Nephron progenitor cell (in vitro differentiated cells): ENCODE results near the gene HBA1.
"Not testable (repeated sequence)": the region's sequence is repeated elsewhere in the genome, so short reads cannot be mapped to it uniquely, and the experiment has no call there.

Experiments used
- DNase-seq: peaks from one replicate; pipeline ENCODE4 v3.0.0; 2021
- H3K27ac Mint-ChIP-seq: 2 replicates; pipeline ENCODE4 v1.8.0; 2021; ENCODE audit warnings: mild to moderate bottlenecking, moderate library complexity, mixed read lengths
- H3K27me3 Mint-ChIP-seq: 2 replicates; pipeline ENCODE4 v1.8.0; 2021; ENCODE audit warnings: mild to moderate bottlenecking, low read depth, mixed read lengths; ENCODE audit not compliant: poor library complexity
- H3K36me3 Mint-ChIP-seq: 2 replicates; pipeline ENCODE4 v1.8.0; 2021; ENCODE audit warnings: low read depth, mixed read lengths
- H3K4me1 Mint-ChIP-seq: 2 replicates; pipeline ENCODE4 v1.8.0; 2021; ENCODE audit warnings: mixed read lengths
- H3K4me3 Mint-ChIP-seq: 2 replicates; pipeline ENCODE4 v1.8.0; 2021; ENCODE audit warnings: mild to moderate bottlenecking, moderate library complexity, mixed read lengths
- H3K9me3 Mint-ChIP-seq: 2 replicates; pipeline ENCODE4 v1.8.0; 2021; ENCODE audit warnings: mild to moderate bottlenecking, moderate library complexity, mixed read lengths
- TF ChIP-seq, protein P1 (sequence below): fragments of 200-600 bp; sonication (generic); IDR thresholded peaks from 2 replicates; pipeline ENCODE4 v1.5.0; 2021; ENCODE audit warnings: antibody characterized with exemption

HBA1 gene

GRCh38 chr16:146646-147045 is 29.8 kb upstream of the HBA1 start:
- Mint-ChIP-seq H3K4me1 (peaks cover 17% of the 10 kb centered on the region), H3K27ac (no peak overlapping the region), H3K9me3 (no peaks in the 10 kb centered on the region), H3K36me3 (no peaks in the 10 kb centered on the region), H3K27me3 (peaks cover 82% of the 10 kb centered on the region), H3K4me3 (no peak overlapping the region)
- TF ChIP-seq, protein P1, sequence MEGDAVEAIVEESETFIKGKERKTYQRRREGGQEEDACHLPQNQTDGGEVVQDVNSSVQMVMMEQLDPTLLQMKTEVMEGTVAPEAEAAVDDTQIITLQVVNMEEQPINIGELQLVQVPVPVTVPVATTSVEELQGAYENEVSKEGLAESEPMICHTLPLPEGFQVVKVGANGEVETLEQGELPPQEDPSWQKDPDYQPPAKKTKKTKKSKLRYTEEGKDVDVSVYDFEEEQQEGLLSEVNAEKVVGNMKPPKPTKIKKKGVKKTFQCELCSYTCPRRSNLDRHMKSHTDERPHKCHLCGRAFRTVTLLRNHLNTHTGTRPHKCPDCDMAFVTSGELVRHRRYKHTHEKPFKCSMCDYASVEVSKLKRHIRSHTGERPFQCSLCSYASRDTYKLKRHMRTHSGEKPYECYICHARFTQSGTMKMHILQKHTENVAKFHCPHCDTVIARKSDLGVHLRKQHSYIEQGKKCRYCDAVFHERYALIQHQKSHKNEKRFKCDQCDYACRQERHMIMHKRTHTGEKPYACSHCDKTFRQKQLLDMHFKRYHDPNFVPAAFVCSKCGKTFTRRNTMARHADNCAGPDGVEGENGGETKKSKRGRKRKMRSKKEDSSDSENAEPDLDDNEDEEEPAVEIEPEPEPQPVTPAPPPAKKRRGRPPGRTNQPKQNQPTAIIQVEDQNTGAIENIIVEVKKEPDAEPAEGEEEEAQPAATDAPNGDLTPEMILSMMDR: no peak
- DNase-seq: no peak

GRCh38 chr16:149024-149660 is 27.3 kb upstream of the HBA1 start:
- DNase-seq: no peak
- no peak overlapping the region for H3K4me3 Mint-ChIP-seq
- peaks cover 80% of the 10 kb centered on the region for H3K27me3 Mint-ChIP-seq
- H3K4me1 Mint-ChIP-seq: peaks cover 5% of the 10 kb centered on the region
- no peaks in the 10 kb centered on the region for H3K36me3 Mint-ChIP-seq
- H3K27ac Mint-ChIP-seq: no peak overlapping the region
- H3K9me3 Mint-ChIP-seq: no peaks in the 10 kb centered on the region
- TF ChIP-seq, protein P1: no peak

GRCh38 chr16:152141-153128 is 24.0 kb upstream of the HBA1 start, which contains the start of gene HBZ:
TSS of gene HBZ (plus strand) at chr16:152644. CDS start at chr16:152910, 266 bp downstream.
- no peak for DNase-seq
- H3K36me3 Mint-ChIP-seq: no peaks in the 10 kb centered on the region
- peaks cover 87% of the 10 kb centered on the region for H3K27me3 Mint-ChIP-seq
- no peak within 1 kb of the TSS for H3K27ac Mint-ChIP-seq
- peaks cover 15% of the 10 kb centered on the region for H3K4me1 Mint-ChIP-seq
- TF ChIP-seq, protein P1: no peak
- H3K9me3 Mint-ChIP-seq: peaks cover 12% of the 10 kb centered on the region
- peak within 1 kb of the TSS; percentile 40 for H3K4me3 Mint-ChIP-seq

- not testable (repeated sequence) for H3K36me3 Mint-ChIP-seq, DNase-seq, H3K27ac Mint-ChIP-seq
- Mint-ChIP-seq H3K9me3 (peaks cover 12% of the 10 kb centered on the region), H3K27me3 (peaks cover 92% of the 10 kb centered on the region), H3K4me3 (peak overlapping the region; percentile 40), H3K4me1 (peaks cover 15% of the 10 kb centered on the region)
These were observed 23.4 kb upstream of the HBA1 start for GRCh38 chr16:153129-153521.

DNA sequence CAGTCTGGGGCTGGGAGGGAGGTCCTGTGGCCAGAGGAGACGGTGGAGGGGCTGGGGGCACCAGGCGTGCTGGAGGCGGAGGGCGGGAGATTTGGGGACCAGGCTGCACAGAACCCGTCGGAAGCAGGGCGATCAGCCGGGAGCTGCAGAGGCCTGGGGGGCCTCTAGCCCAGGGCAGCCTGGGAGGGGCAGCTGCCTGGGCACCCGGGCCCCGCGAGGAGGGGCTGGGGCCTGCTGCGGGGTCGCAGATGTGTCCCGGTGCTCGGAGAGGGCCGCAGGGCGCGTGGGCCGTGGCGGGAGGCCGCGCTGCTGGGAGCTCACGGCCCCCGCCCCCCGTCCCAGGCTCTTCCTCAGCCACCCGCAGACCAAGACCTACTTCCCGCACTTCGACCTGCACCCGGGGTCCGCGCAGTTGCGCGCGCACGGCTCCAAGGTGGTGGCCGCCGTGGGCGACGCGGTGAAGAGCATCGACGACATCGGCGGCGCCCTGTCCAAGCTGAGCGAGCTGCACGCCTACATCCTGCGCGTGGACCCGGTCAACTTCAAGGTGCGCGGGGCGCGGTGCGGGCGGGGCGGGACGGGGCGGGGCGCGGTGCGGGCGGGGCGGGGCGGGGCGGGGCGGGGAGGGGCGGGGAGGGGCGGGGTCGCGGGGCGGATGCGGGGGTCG is 22.8 kb upstream of the HBA1 start:
- H3K36me3 Mint-ChIP-seq, H3K27ac Mint-ChIP-seq: not testable (repeated sequence)

GRCh38 chr16:154217-155030 is 22.1 kb upstream of the HBA1 start:
- Mint-ChIP-seq H3K4me1 (peaks cover 10% of the 10 kb centered on the region), H3K36me3 (no peaks in the 10 kb centered on the region), H3K27me3 (peaks cover 91% of the 10 kb centered on the region), H3K9me3 (peaks cover 12% of the 10 kb centered on the region), H3K4me3 (peak overlapping the region; percentile 79), H3K27ac (no peak overlapping the region)
- TF ChIP-seq, protein P1: no peak
- peak; percentile 45 for DNase-seq

More for the DNA sequence above, 22.8 kb upstream of the HBA1 start:
- H3K4me3 Mint-ChIP-seq, DNase-seq: not testable (repeated sequence)
- H3K27me3 Mint-ChIP-seq: peaks cover 91% of the 10 kb centered on the region
- peaks cover 12% of the 10 kb centered on the region for H3K9me3 Mint-ChIP-seq
- peaks cover 14% of the 10 kb centered on the region for H3K4me1 Mint-ChIP-seq
